ENCODE data around the gene CA11. TPM values are rescaled to one million over a fixed set of nuclear protein-coding genes. Genes with fewer than 3 reads are reported as not detected.
A peak's percentile ranks its signal among the peaks of the same experiment; 100 is the strongest.

The CA11 gene
- total RNA-seq, 4 donors from 2014 or later, result 11.9 to 16.5 (median 14.9) TPM

DNA sequence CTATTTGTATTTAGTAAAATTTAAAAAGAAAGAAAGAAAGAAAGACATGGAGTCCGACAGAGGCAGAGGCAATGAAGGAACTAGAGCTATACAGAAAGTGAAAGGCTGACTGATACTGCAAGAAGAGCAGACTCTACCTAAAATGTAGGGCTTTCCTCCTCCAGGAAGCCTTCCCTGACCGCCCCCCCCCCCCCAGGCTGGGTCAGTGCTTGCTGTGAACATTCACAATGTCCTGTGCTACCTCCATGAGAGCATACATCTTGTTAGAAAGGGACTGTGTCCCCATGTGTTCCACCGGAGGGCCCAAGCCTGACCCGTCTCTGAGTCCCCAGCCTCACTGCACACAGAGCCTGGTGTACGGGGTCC, 5.7 kb upstream of the CA11 start:
- Histone ChIP-seq H3K27ac (replicated peaks in 1 of 4) (no peak overlapping the region), H3K36me3 (no peaks in the 10 kb centered on the region), H3K9me3 (no peaks in the 10 kb centered on the region), H3K4me3 (no peak overlapping the region), H3K27me3 (no peaks in the 10 kb centered on the region), H3K4me1 (peaks cover 0 to 3% (median under 1%) of the 10 kb centered on the region in 4 donors)
- TF ChIP-seq POLR2A (IDR thresholded peaks at IDR 0.05; ENCODE audit: low read depth) (no peak), EP300 (IDR thresholded peaks at IDR 0.05) (no peak), POLR2AphosphoS5 (IDR thresholded peaks at IDR 0.05) (no peak)
- TF ChIP-seq, protein P1, sequence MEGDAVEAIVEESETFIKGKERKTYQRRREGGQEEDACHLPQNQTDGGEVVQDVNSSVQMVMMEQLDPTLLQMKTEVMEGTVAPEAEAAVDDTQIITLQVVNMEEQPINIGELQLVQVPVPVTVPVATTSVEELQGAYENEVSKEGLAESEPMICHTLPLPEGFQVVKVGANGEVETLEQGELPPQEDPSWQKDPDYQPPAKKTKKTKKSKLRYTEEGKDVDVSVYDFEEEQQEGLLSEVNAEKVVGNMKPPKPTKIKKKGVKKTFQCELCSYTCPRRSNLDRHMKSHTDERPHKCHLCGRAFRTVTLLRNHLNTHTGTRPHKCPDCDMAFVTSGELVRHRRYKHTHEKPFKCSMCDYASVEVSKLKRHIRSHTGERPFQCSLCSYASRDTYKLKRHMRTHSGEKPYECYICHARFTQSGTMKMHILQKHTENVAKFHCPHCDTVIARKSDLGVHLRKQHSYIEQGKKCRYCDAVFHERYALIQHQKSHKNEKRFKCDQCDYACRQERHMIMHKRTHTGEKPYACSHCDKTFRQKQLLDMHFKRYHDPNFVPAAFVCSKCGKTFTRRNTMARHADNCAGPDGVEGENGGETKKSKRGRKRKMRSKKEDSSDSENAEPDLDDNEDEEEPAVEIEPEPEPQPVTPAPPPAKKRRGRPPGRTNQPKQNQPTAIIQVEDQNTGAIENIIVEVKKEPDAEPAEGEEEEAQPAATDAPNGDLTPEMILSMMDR (IDR thresholded peaks at IDR 0.05), result no peak
- 92% methylated on average over 2 of the region's 5 CpGs for WGBS
- intact Hi-C loops (cut with DNase I), result no loop called here
- no peak for DNase-seq (ENCODE audit: extremely low spot score)

DNA sequence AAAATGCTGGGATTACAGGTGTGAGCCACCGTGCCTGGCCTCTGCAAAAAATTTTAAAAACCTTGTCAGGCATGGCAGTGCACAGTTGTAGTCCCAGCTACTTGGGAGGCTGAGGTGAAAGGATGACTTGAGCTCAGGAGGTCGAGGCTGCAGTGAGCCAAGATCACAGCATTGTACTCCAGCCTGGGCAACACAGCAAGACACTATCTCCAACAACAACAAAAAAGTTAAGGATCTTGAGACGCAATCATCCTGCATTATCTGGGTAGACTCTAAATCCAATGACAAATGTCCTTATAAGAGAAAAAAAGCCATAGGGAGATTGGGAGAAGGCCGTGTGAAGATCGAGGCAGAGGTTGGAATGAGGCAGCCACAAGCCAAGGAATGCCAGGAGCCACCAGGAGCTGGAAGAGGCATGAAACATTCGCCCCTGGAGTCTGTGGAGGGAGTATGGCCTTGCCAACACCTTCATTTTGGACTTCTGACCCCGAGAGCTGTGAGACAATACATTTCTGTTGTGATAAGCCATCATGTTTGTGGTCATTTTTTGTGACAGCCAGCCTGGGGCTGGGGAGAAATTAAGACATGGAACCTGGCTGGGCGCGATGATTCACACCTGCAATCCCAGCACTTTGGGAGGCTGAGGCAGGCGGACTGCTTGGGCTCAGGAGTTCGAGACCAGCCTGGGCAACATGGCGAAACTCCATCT, 5.1 kb upstream of the CA11 start:
- peaks cover under 1 to 8% (median 5%) of the 10 kb centered on the region in 4 donors for H3K4me1 ChIP-seq
- no peak overlapping the region for H3K27ac ChIP-seq (replicated peaks in 1 of 4)
- H3K4me3 ChIP-seq, result no peak overlapping the region
- WGBS, result 90% methylated on average over 12 of the region's 12 CpGs
- no peaks in the 10 kb centered on the region for H3K36me3 ChIP-seq
- DNase-seq (ENCODE audit: extremely low spot score), result no peak
- no peak for TF ChIP-seq POLR2A (IDR thresholded peaks at IDR 0.05; ENCODE audit: low read depth)
- TF ChIP-seq, protein P1 (IDR thresholded peaks at IDR 0.05), result no peak
- no peak for TF ChIP-seq EP300 (IDR thresholded peaks at IDR 0.05)
- TF ChIP-seq POLR2AphosphoS5 (IDR thresholded peaks at IDR 0.05), result no peak
- no peaks in the 10 kb centered on the region for H3K9me3 ChIP-seq
- intact Hi-C loops (cut with DNase I), result no loop called here
- H3K27me3 ChIP-seq, result no peaks in the 10 kb centered on the region

DNA sequence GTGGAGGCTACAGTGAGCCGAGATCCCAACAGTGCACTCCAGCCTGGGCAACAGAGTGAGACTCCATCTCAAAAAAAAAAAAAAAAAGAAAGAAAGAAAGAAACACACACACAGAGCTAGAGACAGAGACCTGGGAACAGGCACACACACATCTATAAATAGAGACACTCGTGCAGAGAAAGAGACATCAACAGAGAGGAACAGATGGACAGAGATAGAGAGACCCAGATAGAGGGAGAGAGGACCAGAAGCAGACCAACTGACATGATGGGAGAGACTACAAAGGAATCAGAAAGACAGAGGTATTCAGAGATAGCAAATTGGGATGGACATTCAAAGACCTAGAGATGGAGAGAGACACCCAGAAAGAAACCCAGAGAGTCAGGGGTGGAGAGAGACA, 2.1 kb upstream of the CA11 start:
- no peak for TF ChIP-seq POLR2AphosphoS5 (IDR thresholded peaks at IDR 0.05)
- no peak for TF ChIP-seq POLR2A (IDR thresholded peaks at IDR 0.05; ENCODE audit: low read depth)
- no peak for TF ChIP-seq EP300 (IDR thresholded peaks at IDR 0.05)
- TF ChIP-seq, protein P1 (IDR thresholded peaks at IDR 0.05), result no peak
- intact Hi-C loops (cut with DNase I), result loop anchor here (10.0 kb wide), 2 partner anchors 147 to 197 kb away; no protein-coding TSS in a partner anchor
- 72% methylated on average over 2 of the region's 2 CpGs for WGBS

DNA sequence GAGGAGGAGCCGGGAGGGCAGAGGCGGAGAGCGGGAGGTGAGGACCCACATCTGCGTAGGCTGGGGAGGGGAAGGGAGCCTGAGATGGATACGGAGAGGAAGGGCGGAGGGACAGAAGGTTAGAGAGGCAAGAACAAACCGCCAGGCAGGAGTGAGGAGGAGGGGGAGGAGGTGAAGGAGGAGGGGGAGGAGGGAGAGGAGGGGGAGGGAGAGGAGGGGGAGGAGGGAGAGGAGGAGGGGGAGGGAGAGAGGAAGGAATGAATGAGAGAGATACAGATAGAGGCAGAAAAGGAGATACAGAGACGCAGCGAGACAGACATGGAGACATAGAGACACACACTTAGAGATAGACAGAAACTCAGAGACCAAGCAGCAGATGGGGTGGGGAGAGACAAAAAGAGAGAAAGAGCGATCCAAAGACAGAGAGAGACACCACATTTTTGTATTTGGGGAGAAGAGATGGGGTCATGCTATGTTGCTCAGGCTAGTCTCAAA, 782 bp upstream of the CA11 start:
- DNase-seq (ENCODE audit: extremely low spot score), result no peak
- Histone ChIP-seq H3K4me3 (peak overlapping the region; percentile 63 to 73 (median 67)), H3K27me3 (no peaks in the 10 kb centered on the region), H3K9me3 (no peaks in the 10 kb centered on the region), H3K27ac (replicated peaks in 1 of 4) (peak overlapping the region; percentile 89 to 94 (median 91)), H3K4me1 (peaks cover 17 to 29% (median 26%) of the 10 kb centered on the region in 4 donors), H3K36me3 (no peaks in the 10 kb centered on the region)
- TF ChIP-seq EP300 (IDR thresholded peaks at IDR 0.05) (no peak), POLR2AphosphoS5 (IDR thresholded peaks at IDR 0.05) (no peak), POLR2A (IDR thresholded peaks at IDR 0.05; ENCODE audit: low read depth) (no peak)
- TF ChIP-seq, protein P1 (IDR thresholded peaks at IDR 0.05), result no peak
- 9% methylated on average over 10 of the region's 10 CpGs for WGBS
- intact Hi-C loops (cut with DNase I), result loop anchor here (10.0 kb wide), 2 partner anchors 148 to 198 kb away; no protein-coding TSS in a partner anchor

More for the DNA sequence above, 2.1 kb upstream of the CA11 start:
- Histone ChIP-seq H3K4me3 (no peak overlapping the region), H3K27me3 (no peaks in the 10 kb centered on the region), H3K27ac (replicated peaks in 1 of 4) (no peak overlapping the region), H3K36me3 (no peaks in the 10 kb centered on the region), H3K4me1 (peaks cover 17 to 29% (median 26%) of the 10 kb centered on the region in 4 donors), H3K9me3 (no peaks in the 10 kb centered on the region)
- no peak for DNase-seq (ENCODE audit: extremely low spot score)

All from esophagus muscularis mucosa (tissue), 4 donors.